Measurements from ENCODE around the gene PPP1R7. TPM values are rescaled to one million over a fixed set of nuclear protein-coding genes. Genes with fewer than 3 reads are reported as not detected.
A peak's percentile ranks its signal among the peaks of the same experiment; 100 is the strongest.
"Not testable (repeated sequence)": the region's sequence is repeated elsewhere in the genome, so short reads cannot be mapped to it uniquely, and the experiment has no call there.

PPP1R7 gene
- total RNA-seq, 1 donor, result 46.7 TPM

GRCh38 chr2:241195506-241196130, 45.4 kb downstream of the PPP1R7 start:
- Histone ChIP-seq H3K36me3 (ENCODE audit: insufficient read depth, low read length) (no peaks in the 10 kb centered on the region), H4K20me1 (ENCODE audit: insufficient read depth, low read length) (no peaks in the 10 kb centered on the region), H3K79me2 (ENCODE audit: insufficient read depth, low read length) (no peaks in the 10 kb centered on the region), H3K27ac (ENCODE audit: low read depth, low read length) (no peak overlapping the region), H3K4me2 (ENCODE audit: insufficient read depth, low read length) (no peak overlapping the region), H3K9me3 (ENCODE audit: low read depth, low read length) (no peaks in the 10 kb centered on the region), H3K4me3 (ENCODE audit: insufficient read depth, low read length) (no peak overlapping the region), H3K4me1 (ENCODE audit: insufficient read depth, low read length) (no peaks in the 10 kb centered on the region), H2AFZ (ENCODE audit: low read length) (no peak overlapping the region), H3K27me3 (ENCODE audit: insufficient read depth, low read length) (peaks cover 3% of the 10 kb centered on the region)
- no peak for TF ChIP-seq CTCF (IDR thresholded peaks at IDR 0.05; ENCODE audit: extremely low read depth, low read depth, low read length)
- DNase-seq (ENCODE audit: insufficient read length, low spot score, missing footprints), result peak; percentile 73

- H3K4me1 ChIP-seq (ENCODE audit: insufficient read depth, low read length); H3K79me2 ChIP-seq (ENCODE audit: insufficient read depth, low read length); H3K36me3 ChIP-seq (ENCODE audit: insufficient read depth, low read length); H4K20me1 ChIP-seq (ENCODE audit: insufficient read depth, low read length); H2AFZ ChIP-seq (ENCODE audit: low read length); H3K27me3 ChIP-seq (ENCODE audit: insufficient read depth, low read length); H3K9me3 ChIP-seq (ENCODE audit: low read depth, low read length); DNase-seq (ENCODE audit: insufficient read length, low spot score, missing footprints); H3K27ac ChIP-seq (ENCODE audit: low read depth, low read length); H3K4me3 ChIP-seq (ENCODE audit: insufficient read depth, low read length); H3K4me2 ChIP-seq (ENCODE audit: insufficient read depth, low read length): not testable (repeated sequence)
These were observed 47.0 kb downstream of the PPP1R7 start for GRCh38 chr2:241197246-241197645.

GRCh38 chr2:241197947-241198346, 47.7 kb downstream of the PPP1R7 start:
- H3K4me1 ChIP-seq (ENCODE audit: insufficient read depth, low read length), result no peaks in the 10 kb centered on the region
- H3K4me3 ChIP-seq (ENCODE audit: insufficient read depth, low read length), result no peak overlapping the region
- no peak overlapping the region for H2AFZ ChIP-seq (ENCODE audit: low read length)
- peak; percentile 80 for DNase-seq (ENCODE audit: insufficient read length, low spot score, missing footprints)
- H3K27me3 ChIP-seq (ENCODE audit: insufficient read depth, low read length), result peaks cover 3% of the 10 kb centered on the region
- no peaks in the 10 kb centered on the region for H3K79me2 ChIP-seq (ENCODE audit: insufficient read depth, low read length)
- H3K36me3 ChIP-seq (ENCODE audit: insufficient read depth, low read length), result no peaks in the 10 kb centered on the region
- no peak for TF ChIP-seq CTCF (IDR thresholded peaks at IDR 0.05; ENCODE audit: extremely low read depth, low read depth, low read length)
- no peaks in the 10 kb centered on the region for H4K20me1 ChIP-seq (ENCODE audit: insufficient read depth, low read length)
- no peaks in the 10 kb centered on the region for H3K9me3 ChIP-seq (ENCODE audit: low read depth, low read length)
- H3K27ac ChIP-seq (ENCODE audit: low read depth, low read length), result no peak overlapping the region
- H3K4me2 ChIP-seq (ENCODE audit: insufficient read depth, low read length), result no peak overlapping the region

- H3K27ac ChIP-seq (ENCODE audit: low read depth, low read length), result no peak overlapping the region
- no peak for TF ChIP-seq CTCF (IDR thresholded peaks at IDR 0.05; ENCODE audit: extremely low read depth, low read depth, low read length)
- no peak overlapping the region for H3K4me3 ChIP-seq (ENCODE audit: insufficient read depth, low read length)
- H3K4me2 ChIP-seq (ENCODE audit: insufficient read depth, low read length), result no peak overlapping the region
- H3K36me3 ChIP-seq (ENCODE audit: insufficient read depth, low read length), result no peaks in the 10 kb centered on the region
- no peaks in the 10 kb centered on the region for H3K4me1 ChIP-seq (ENCODE audit: insufficient read depth, low read length)
- no peaks in the 10 kb centered on the region for H4K20me1 ChIP-seq (ENCODE audit: insufficient read depth, low read length)
- no peak overlapping the region for H2AFZ ChIP-seq (ENCODE audit: low read length)
- H3K27me3 ChIP-seq (ENCODE audit: insufficient read depth, low read length), result peaks cover 3% of the 10 kb centered on the region
- no peaks in the 10 kb centered on the region for H3K79me2 ChIP-seq (ENCODE audit: insufficient read depth, low read length)
- DNase-seq (ENCODE audit: insufficient read length, low spot score, missing footprints), result peak; percentile 84
- no peaks in the 10 kb centered on the region for H3K9me3 ChIP-seq (ENCODE audit: low read depth, low read length)
These were observed 48.4 kb downstream of the PPP1R7 start for GRCh38 chr2:241198381-241199279.

All from osteoblast (primary cell).